Measurements from ENCODE around the gene CYP1B1. TPM values are rescaled to one million over a fixed set of nuclear protein-coding genes. Genes with fewer than 3 reads are reported as not detected.

CYP1B1 gene
- total and polyA plus RNA-seq, 2 of the 13 experiments (the other 11 are each of a cell fraction or from before 2014, with no cell fraction given): not detected

- H3K36me3 ChIP-seq (replicated peaks in 1 of 2; ENCODE audit: control insufficient read depth in 1 of 2, insufficient read depth in 2 of 2, low read length in 2 of 2): no peaks in the 10 kb centered on the region
- CTCF ChIA-PET (ENCODE audit: low intra/inter-chr PET ratio, low total read pairs): no interaction called here
- no peak overlapping the region for H3K27ac ChIP-seq (ENCODE audit: extremely low read length, insufficient read depth, low read length)
- no peak overlapping the region for H2AFZ ChIP-seq (ENCODE audit: low read length)
- BruUV-seq (replicated peaks): no TSS peak
- intact Hi-C loops (cut with micrococcal nuclease; ENCODE audit: unreplicated experiment): no loop called here
- H3K9me3 ChIP-seq (ENCODE audit: low read length): no peaks in the 10 kb centered on the region
- ATAC-seq: no peak
- no peaks in the 10 kb centered on the region for H3K79me2 ChIP-seq (ENCODE audit: insufficient read depth, low read length)
- no peak for TF ChIP-seq ZNF557 (CRISPR knock-in tag; IDR thresholded peaks at IDR 0.05)
- no peak for TF ChIP-seq ZNF776 (CRISPR knock-in tag; IDR thresholded peaks at IDR 0.05)
- H3K4me2 ChIP-seq (ENCODE audit: low read depth, low read length): no peak overlapping the region
- 53% methylated on average over 10 of the region's 10 CpGs for WGBS (ENCODE audit: low lambda C conversion rate)
- in situ Hi-C loops (cut with HindIII; ENCODE audit: extremely low pct_ligation_motif_present, low pct_unique_long_range_greater_than_20kb): no loop called here
- no peak for DNase-seq (ENCODE audit: low spot score)
- peaks cover 0 to 25% of the 10 kb centered on the region in 2 experiments; a peak in 3 of 5 replicates for H3K27me3 ChIP-seq (ENCODE audit: control insufficient read depth in 1 of 2, insufficient read depth in 2 of 2, low read length in 2 of 2)
- no peak for FAIRE-seq
- POLR2A ChIA-PET: no interaction called here
- no peaks in the 10 kb centered on the region for H4K20me1 ChIP-seq (ENCODE audit: insufficient read depth, low read length)
- H3K9ac ChIP-seq (ENCODE audit: insufficient read depth, low read depth, low read length): no peak overlapping the region
- no peaks in the 10 kb centered on the region; the same call in 1 of the 2 replicates for H3K4me1 ChIP-seq (ENCODE audit: insufficient read depth, low read length)
- H3K4me3 ChIP-seq (replicated peaks in 1 of 3; ENCODE audit: insufficient read depth in 1 of 3, low read depth in 2 of 3, low read length in 3 of 3): no peak overlapping the region
These were observed 23.4 kb upstream of the CYP1B1 start for GRCh38 chr2:38099099-38100028.

- Histone ChIP-seq H3K79me2 (ENCODE audit: insufficient read depth, low read length) (no peaks in the 10 kb centered on the region), H3K27me3 (ENCODE audit: control insufficient read depth in 1 of 2, insufficient read depth in 2 of 2, low read length in 2 of 2) (peaks cover 0 to 25% of the 10 kb centered on the region in 2 experiments; a peak in 2 of 5 replicates), H4K20me1 (ENCODE audit: insufficient read depth, low read length) (no peaks in the 10 kb centered on the region), H3K4me1 (ENCODE audit: insufficient read depth, low read length) (no peaks in the 10 kb centered on the region; the same call in 1 of the 2 replicates), H3K9me3 (ENCODE audit: low read length) (no peaks in the 10 kb centered on the region), H3K36me3 (replicated peaks in 1 of 2; ENCODE audit: control insufficient read depth in 1 of 2, insufficient read depth in 2 of 2, low read length in 2 of 2) (no peaks in the 10 kb centered on the region), H2AFZ (ENCODE audit: low read length) (no peak overlapping the region), H3K9ac (ENCODE audit: insufficient read depth, low read depth, low read length) (no peak overlapping the region), H3K27ac (ENCODE audit: extremely low read length, insufficient read depth, low read length) (no peak overlapping the region), H3K4me2 (ENCODE audit: low read depth, low read length) (no peak overlapping the region), H3K4me3 (replicated peaks in 1 of 3; ENCODE audit: insufficient read depth in 1 of 3, low read depth in 2 of 3, low read length in 3 of 3) (no peak overlapping the region)
- no TSS peak for BruUV-seq (replicated peaks)
- ChIA-PET POLR2A (no interaction called here), CTCF (ENCODE audit: low intra/inter-chr PET ratio, low total read pairs) (no interaction called here)
- no peak for FAIRE-seq
- TF ChIP-seq NONO (IDR thresholded peaks at IDR 0.05): no peak
- no peak for TF ChIP-seq NONO (CRISPR knock-in tag; conservative IDR thresholded peaks at IDR 0.05)
- no peak for TF ChIP-seq MEIS1 (CRISPR knock-in tag; IDR thresholded peaks at IDR 0.05; ENCODE audit: borderline replicate concordance)
- TF ChIP-seq ZSCAN12 (CRISPR knock-in tag; IDR thresholded peaks at IDR 0.05): no peak
- TF ChIP-seq HDAC6 (IDR thresholded peaks at IDR 0.05; ENCODE audit: low read depth, low read length): no peak
- TF ChIP-seq CREB1 (IDR thresholded peaks at IDR 0.05): no peak
- TF ChIP-seq CREB1 (CRISPR knock-in tag; IDR thresholded peaks at IDR 0.05): no peak
- TF ChIP-seq SYNCRIP (IDR thresholded peaks at IDR 0.05; ENCODE audit: insufficient read depth, low read depth, low read length): no peak
- TF ChIP-seq, protein P1, sequence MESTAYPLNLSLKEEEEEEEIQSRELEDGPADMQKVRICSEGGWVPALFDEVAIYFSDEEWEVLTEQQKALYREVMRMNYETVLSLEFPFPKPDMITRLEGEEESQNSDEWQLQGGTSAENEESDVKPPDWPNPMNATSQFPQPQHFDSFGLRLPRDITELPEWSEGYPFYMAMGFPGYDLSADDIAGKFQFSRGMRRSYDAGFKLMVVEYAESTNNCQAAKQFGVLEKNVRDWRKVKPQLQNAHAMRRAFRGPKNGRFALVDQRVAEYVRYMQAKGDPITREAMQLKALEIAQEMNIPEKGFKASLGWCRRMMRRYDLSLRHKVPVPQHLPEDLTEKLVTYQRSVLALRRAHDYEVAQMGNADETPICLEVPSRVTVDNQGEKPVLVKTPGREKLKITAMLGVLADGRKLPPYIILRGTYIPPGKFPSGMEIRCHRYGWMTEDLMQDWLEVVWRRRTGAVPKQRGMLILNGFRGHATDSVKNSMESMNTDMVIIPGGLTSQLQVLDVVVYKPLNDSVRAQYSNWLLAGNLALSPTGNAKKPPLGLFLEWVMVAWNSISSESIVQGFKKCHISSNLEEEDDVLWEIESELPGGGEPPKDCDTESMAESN (CRISPR knock-in tag; conservative IDR thresholded peaks at IDR 0.05): no peak
- no peak for TF ChIP-seq ZNF253 (CRISPR knock-in tag; IDR thresholded peaks at IDR 0.05; ENCODE audit: borderline replicate concordance)
- no peak for TF ChIP-seq KDM4B (CRISPR knock-in tag; IDR thresholded peaks at IDR 0.05)
- no peak for TF ChIP-seq AHR (CRISPR knock-in tag; IDR thresholded peaks at IDR 0.05)
- no peak; the same call in 2 of the 3 replicates for ATAC-seq
- in situ Hi-C loops (cut with HindIII; ENCODE audit: extremely low pct_ligation_motif_present, low pct_unique_long_range_greater_than_20kb): no loop called here
- no peak for DNase-seq (ENCODE audit: low spot score)
- intact Hi-C loops (cut with micrococcal nuclease; ENCODE audit: unreplicated experiment): no loop called here
- WGBS (ENCODE audit: low lambda C conversion rate): 8% methylated on average over 11 of the region's 11 CpGs
These were observed 22.6 kb upstream of the CYP1B1 start for GRCh38 chr2:38098421-38099098.
